Raji (cell line): ENCODE measurements around the gene VPS33A.
A peak's percentile ranks its signal among the peaks of the same experiment; 100 is the strongest.

Experiments used
- POLR2A ChIP-seq: IDR thresholded peaks from 2 replicates; pipeline ENCODE4 v1.6.1; 2011; ENCODE audit warnings: low read depth, low read length, control low read depth; ENCODE audit not compliant: insufficient read depth

Gene VPS33A

DNA sequence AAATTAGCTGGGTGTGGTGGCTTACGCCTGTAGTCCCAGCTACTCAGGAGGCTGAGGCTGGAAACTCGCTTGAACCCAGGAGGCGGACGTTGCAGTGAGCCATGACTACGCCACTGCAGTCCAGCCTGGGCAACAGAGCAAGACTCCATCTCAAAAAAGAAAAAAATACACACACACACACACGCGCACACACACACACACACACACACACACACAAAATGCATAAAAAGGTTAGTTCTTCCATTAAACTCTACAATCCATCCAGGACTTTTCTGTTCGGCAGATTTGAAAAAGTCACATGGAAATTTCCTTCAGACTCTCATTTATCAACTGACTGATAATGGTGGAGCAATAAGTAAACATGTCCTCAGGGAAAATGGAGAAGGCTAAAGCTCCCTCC lies 9.2 kb upstream of the VPS33A start:
- TF ChIP-seq POLR2A: no peak

GRCh38 chr12:122265886-122266229 lies 436 bp downstream of the VPS33A start:
- TF ChIP-seq POLR2A: no peak

- no peak for TF ChIP-seq POLR2A
Observed at GRCh38 chr12:122265476-122265875, 818 bp downstream of the VPS33A start.

GRCh38 chr12:122250536-122250935 lies 15.8 kb downstream of the VPS33A start:
- TF ChIP-seq POLR2A: no peak

- no peak for TF ChIP-seq POLR2A
Observed at GRCh38 chr12:122250047-122250446, 16.2 kb downstream of the VPS33A start.

- no peak for TF ChIP-seq POLR2A
Observed at GRCh38 chr12:122245553-122245952, 20.7 kb downstream of the VPS33A start.

DNA sequence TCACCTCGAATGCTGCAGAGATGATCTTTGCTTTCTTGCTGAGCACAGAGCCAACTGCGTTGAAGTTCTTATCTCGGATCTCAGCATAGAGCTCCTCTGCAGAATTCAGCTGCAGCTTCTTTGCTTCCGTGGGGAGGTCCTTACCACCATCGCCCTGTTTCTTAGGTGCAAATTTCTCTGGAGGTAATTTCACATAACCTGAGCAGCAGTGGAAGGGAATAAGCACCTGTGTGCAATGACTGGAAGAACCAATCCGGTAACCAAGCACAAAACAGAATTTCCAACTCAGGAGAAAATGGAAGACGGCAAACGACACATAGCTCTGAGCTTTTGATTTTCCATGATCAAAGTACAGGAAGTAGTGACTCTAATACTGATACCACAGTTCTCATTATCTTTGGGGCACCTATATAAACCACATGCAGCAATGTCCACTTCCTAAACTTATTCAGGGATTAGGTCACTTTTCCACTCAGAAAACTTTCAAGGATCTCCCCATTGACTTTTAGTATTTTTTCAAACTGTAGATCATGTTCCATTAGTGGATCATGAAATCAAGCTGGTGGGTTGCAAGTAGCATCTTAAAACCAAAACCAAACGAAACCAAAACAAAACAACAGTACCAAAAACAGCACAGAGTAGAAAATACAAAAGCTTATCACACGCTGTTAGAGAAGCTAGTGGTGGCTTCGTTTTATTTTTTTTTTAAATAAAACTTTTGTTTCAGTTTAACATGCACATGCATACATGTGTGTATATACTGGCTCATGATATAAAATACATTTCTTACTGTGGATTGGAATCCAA lies 21.5 kb downstream of the VPS33A start:
- no peak for TF ChIP-seq POLR2A

DNA sequence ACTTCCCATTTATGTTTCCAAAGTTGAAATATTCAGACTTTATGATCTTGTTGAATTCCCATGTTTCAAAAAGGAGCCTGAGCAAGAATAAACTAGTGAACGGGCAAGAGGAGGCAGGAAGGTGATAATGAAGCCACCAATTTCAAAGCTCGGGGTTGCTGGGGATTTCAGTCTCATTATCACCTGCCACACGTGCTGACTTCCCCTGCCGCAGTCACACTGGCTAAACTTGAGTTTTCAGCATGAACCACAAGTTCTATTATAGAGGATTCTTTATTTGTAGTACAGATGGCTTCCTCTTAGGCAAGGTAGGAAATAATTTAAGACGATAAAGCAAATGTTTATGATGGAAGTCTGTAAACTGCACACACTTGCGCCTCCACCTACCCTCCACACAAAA lies 22.3 kb downstream of the VPS33A start:
- TF ChIP-seq POLR2A: no peak

- no peak for TF ChIP-seq POLR2A
Observed at GRCh38 chr12:122238861-122239260, 27.4 kb downstream of the VPS33A start.

DNA sequence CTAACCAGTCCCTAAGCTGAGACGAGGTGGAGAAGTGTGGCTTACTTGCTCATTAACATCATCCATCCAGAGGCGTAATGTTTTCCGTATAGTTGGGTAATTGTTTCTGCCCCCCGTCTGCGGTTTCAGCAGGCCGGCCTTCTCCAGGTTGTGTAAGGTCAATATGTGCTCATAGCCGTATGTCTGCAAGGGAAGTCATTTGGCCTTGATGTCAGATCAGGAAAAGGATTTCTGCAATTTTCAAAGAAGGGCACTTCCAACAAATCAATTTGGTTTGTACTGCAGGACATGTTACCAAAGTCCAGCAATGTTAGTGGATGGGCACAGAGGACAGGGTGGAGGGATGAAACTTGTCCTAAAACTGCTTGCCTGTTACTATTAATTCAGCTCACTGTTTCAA lies 30.6 kb downstream of the VPS33A start:
- TF ChIP-seq POLR2A: no peak

- no peak for TF ChIP-seq POLR2A
Observed at GRCh38 chr12:122232691-122233090, 33.6 kb downstream of the VPS33A start.

GRCh38 chr12:122230798-122231197 lies 35.5 kb downstream of the VPS33A start:
- TF ChIP-seq POLR2A: no peak

GRCh38 chr12:122228092-122228491 lies 38.2 kb downstream of the VPS33A start:
- TF ChIP-seq POLR2A: no peak

DNA sequence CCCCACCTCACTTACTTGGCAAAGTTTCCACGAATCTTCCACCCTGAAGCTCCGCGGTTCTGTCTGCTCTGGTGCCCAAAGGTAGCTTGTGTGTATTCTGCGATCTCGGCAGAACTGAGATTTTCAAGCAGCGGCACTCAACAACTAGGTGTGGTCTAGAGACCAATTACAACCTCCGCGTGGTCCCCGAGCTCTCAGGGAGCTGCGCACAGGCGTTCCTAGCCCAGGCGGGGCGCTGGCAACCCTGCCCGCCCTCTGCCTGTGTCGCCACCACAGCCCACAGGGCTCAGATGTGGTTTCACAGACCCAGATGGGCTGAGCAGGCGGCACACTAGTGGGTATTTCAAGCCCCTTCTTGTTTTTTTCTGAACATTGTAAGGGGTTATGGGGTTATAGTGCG lies 39.0 kb downstream of the VPS33A start:
- TF ChIP-seq POLR2A: no peak

DNA sequence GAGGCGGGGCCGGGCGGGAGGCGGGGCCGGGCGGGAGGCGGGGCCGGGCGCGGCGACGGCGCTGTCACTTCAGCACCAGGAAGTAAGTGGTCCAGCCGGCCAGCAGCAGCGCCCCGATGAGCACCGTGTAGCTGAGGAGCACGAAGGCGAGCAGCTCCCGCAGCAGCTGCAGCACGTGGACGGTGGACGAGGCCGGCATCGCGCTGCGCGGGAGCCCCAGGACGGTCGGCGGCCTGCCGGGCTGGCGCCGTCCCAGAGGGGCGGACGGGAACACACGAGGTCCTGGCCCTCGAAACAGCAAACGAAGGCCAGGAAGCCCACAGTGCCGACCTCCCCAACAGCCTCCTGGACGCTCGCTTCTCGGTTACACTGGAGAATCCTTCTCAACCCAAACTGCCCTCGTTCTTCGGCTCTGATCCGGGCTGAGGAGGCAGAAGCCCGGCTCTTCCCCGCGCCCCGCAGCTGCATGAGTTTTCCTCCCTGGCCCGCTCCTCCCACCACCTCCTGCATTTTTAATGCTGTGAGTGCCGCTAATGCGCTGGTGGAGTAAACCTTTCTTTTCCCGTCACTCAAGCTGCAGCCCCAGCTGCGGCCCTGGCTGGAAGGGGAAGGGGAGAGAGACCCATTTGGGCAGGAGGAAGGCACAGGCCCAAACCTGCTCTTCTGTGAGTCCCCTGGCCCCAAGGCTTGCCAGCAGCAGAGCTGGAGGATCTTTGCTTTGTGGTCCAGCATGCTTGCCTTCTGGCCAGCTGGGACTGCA lies 39.7 kb downstream of the VPS33A start:
- TF ChIP-seq POLR2A: no peak

DNA sequence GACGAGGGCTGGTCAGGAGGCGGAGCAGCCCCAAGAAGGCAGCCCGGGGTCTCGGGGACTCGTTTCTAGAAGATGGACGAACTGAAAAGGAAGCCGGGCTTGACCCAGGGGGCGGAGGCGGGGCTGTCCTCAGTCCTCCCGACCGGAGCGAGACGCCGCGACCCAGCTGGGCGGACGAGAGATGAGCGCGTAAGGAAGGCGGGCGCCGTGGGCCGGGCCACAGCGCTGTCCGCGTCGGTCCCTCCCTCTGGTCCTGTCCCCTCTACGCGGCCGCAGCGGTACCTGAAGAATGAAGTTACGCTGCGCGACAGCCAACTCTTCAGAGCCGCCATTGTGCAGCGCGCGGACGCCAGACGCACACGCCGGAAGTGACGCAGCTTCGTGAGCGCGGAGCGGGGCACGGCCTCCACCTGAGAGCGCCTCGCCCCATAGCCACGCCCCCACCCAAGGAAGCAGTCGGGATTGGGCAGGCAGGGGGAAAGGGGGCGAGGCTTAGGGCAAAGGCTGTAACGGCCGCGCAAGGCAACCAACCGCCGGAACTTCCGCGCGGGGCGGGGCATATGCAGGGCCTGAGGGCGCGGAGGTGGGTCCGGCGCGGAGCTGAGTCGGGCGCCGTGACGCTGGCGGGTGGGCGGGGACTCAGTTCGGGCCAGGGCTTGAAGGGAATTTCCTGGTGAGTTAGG lies 40.5 kb downstream of the VPS33A start, which contains the start of gene DIABLO:
Gene DIABLO, minus strand, starts transcription at position 370 of the 683 bp plus-strand sequence. Its CDS starts 38 bp downstream, at position 332.
- TF ChIP-seq POLR2A: peak; percentile 88
